NT2/D1 (cell line): Measurements from ENCODE around the gene CLCA2.

Source experiments
- SUZ12 ChIP-seq: IDR thresholded peaks from 2 replicates; pipeline ENCODE4 v1.6.1; 2011; ENCODE audit not compliant: insufficient read length, insufficient read depth; ENCODE audit errors: extremely low read depth
- YY1 ChIP-seq: IDR thresholded peaks from 2 replicates; pipeline ENCODE4 v1.6.1; 2011; ENCODE audit not compliant: insufficient read length, insufficient read depth
- ZNF274 ChIP-seq: IDR thresholded peaks from 2 replicates; pipeline ENCODE4 v1.6.1; 2011; ENCODE audit warnings: mild to moderate bottlenecking, low read depth, low read length

DNA sequence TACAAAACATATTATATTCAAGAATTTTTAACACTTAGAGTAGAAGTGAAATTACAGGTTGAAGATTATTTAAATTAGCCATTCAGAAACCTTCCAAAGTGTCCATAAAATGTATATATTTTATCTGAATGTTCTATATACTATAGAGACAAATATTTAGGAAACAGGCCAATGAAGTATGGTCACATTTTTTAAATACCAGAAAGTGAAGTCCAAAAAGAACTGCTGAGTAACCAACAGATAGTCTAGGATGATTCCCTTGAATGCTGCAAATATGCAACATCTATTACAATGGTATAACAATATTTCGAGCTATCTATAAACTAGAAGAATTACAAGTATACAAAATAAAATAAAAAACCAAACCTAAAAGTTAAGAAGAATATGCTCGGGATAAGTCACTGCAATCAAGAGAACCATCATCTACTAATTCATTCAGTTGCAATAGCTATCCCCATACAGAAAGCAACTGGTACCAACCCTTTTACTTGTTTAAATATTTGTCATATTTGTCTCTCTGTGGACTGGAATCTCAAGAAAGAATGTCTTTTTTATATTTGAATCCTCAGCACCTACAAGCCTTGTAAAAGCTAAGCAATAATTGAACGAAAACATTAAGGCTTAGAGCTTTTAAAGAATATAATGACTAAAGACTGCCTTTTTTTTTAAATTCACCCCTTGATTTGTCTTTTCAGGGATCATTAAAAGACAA lies 35.9 kb upstream of the CLCA2 start:
- TF ChIP-seq SUZ12, result no peak
- TF ChIP-seq YY1, result no peak
- no peak for TF ChIP-seq ZNF274
